Subcutaneous abdominal adipose tissue (tissue), 5 donors: ENCODE results near the gene TPST1.
"Not testable (repeated sequence)": the region's sequence is repeated elsewhere in the genome, so short reads cannot be mapped to it uniquely, and the experiment has no call there.

Experiments
- H3K27ac ChIP-seq: one replicate; pipeline ENCODE4 v1.7.0; 2013; ENCODE audit warnings: low read depth, mild to moderate bottlenecking, inconsistent platforms, low read length, moderate library complexity
- H3K27me3 ChIP-seq, 5 donors: one replicate each; pipeline ENCODE4 v1.7.0; 2013; ENCODE audit warnings: low read length in 5 of 5, inconsistent platforms in 1 of 5; ENCODE audit not compliant: control insufficient read depth in 5 of 5, insufficient read depth in 4 of 5
- H3K36me3 ChIP-seq, 5 donors: one replicate each; pipeline ENCODE4 v1.7.0; 2013; ENCODE audit warnings: low read length in 5 of 5; ENCODE audit not compliant: control insufficient read depth in 5 of 5, insufficient read depth in 5 of 5
- H3K4me1 ChIP-seq, 5 donors: one replicate each; pipeline ENCODE4 v1.7.0; 2013; ENCODE audit warnings: low read length in 5 of 5, mild to moderate bottlenecking in 3 of 5, moderate library complexity in 1 of 5; ENCODE audit not compliant: control insufficient read depth in 5 of 5, insufficient read depth in 5 of 5
- H3K4me3 ChIP-seq, 5 donors: one replicate each; pipeline ENCODE4 v1.7.0; 2013; ENCODE audit warnings: low read length in 5 of 5, low read depth in 1 of 5
- H3K9ac ChIP-seq, 5 donors: one replicate each; pipeline ENCODE4 v1.7.0; 2013; ENCODE audit warnings: low read length in 5 of 5, mild to moderate bottlenecking in 4 of 5, moderate library complexity in 3 of 5
- H3K9me3 ChIP-seq, 5 donors: one replicate each; pipeline ENCODE4 v1.7.0; 2013; ENCODE audit warnings: low read length in 5 of 5; ENCODE audit not compliant: control insufficient read depth in 5 of 5
- donor health status: healthy.
- donor health status: healthy.
- donor health status: healthy.
- donor health status: healthy.
- donor health status: healthy.

TPST1 gene

GRCh38 chr7:66319407-66319979 is 114.4 kb downstream of the TPST1 start:
- Histone ChIP-seq H3K27ac (no peak overlapping the region), H3K4me1 (no peaks in the 10 kb centered on the region), H3K4me3 (no peak overlapping the region)

GRCh38 chr7:66321283-66321682 is 116.1 kb downstream of the TPST1 start:
- H3K27me3 ChIP-seq = no peaks in the 10 kb centered on the region
- peaks cover 0 to 3% (median 0%) of the 10 kb centered on the region in 5 donors for H3K9me3 ChIP-seq
- H3K27ac ChIP-seq = no peak overlapping the region
- H3K4me1 ChIP-seq = no peaks in the 10 kb centered on the region
- H3K9ac ChIP-seq = no peak overlapping the region
- no peaks in the 10 kb centered on the region for H3K36me3 ChIP-seq
- no peak overlapping the region for H3K4me3 ChIP-seq

More at GRCh38 chr7:66319407-66319979, 114.4 kb downstream of the TPST1 start:
- Histone ChIP-seq H3K36me3 (no peaks in the 10 kb centered on the region), H3K9ac (no peak overlapping the region), H3K9me3 (peaks cover 0 to 3% (median 0%) of the 10 kb centered on the region in 5 donors), H3K27me3 (no peaks in the 10 kb centered on the region)

GRCh38 chr7:66323114-66323796 is 118.1 kb downstream of the TPST1 start:
- no peak overlapping the region for H3K9ac ChIP-seq
- H3K4me1 ChIP-seq = peaks cover 0 to 3% (median 0%) of the 10 kb centered on the region in 5 donors
- no peak overlapping the region for H3K27ac ChIP-seq
- H3K4me3 ChIP-seq = no peak overlapping the region
- no peaks in the 10 kb centered on the region for H3K36me3 ChIP-seq
- H3K27me3 ChIP-seq = no peaks in the 10 kb centered on the region
- peaks cover 0 to 3% (median 0%) of the 10 kb centered on the region in 5 donors for H3K9me3 ChIP-seq

GRCh38 chr7:66324985-66325384 is 119.9 kb downstream of the TPST1 start:
- not testable (repeated sequence) for H3K36me3 ChIP-seq, H3K4me1 ChIP-seq, H3K27ac ChIP-seq, H3K4me3 ChIP-seq, H3K9me3 ChIP-seq, H3K9ac ChIP-seq, H3K27me3 ChIP-seq

- Histone ChIP-seq H3K9me3 (no peaks in the 10 kb centered on the region), H3K36me3 (no peaks in the 10 kb centered on the region), H3K4me3 (no peak overlapping the region), H3K27me3 (no peaks in the 10 kb centered on the region), H3K9ac (no peak overlapping the region), H3K4me1 (peaks cover 0 to 5% (median 2%) of the 10 kb centered on the region in 5 donors), H3K27ac (no peak overlapping the region)
Measured at GRCh38 chr7:66326501-66327215, 121.5 kb downstream of the TPST1 start.

GRCh38 chr7:66330961-66331360 is 125.8 kb downstream of the TPST1 start:
- no peaks in the 10 kb centered on the region for H3K27me3 ChIP-seq
- H3K27ac ChIP-seq = no peak overlapping the region
- peaks cover 0 to 5% (median 2%) of the 10 kb centered on the region in 5 donors for H3K4me1 ChIP-seq
- H3K9me3 ChIP-seq = no peaks in the 10 kb centered on the region
- H3K9ac ChIP-seq = no peak overlapping the region
- H3K4me3 ChIP-seq = no peak overlapping the region
- H3K36me3 ChIP-seq = no peaks in the 10 kb centered on the region

- H3K36me3 ChIP-seq = no peaks in the 10 kb centered on the region
- no peak overlapping the region for H3K4me3 ChIP-seq
- H3K9me3 ChIP-seq = peaks cover 0 to 7% (median 4%) of the 10 kb centered on the region in 5 donors
- no peaks in the 10 kb centered on the region for H3K27me3 ChIP-seq
- H3K4me1 ChIP-seq = peaks cover 0 to 5% (median 0%) of the 10 kb centered on the region in 5 donors
- H3K9ac ChIP-seq = no peak overlapping the region
- H3K27ac ChIP-seq = no peak overlapping the region
Measured at GRCh38 chr7:66331883-66332282, 126.7 kb downstream of the TPST1 start.

GRCh38 chr7:66333443-66333842 is 128.3 kb downstream of the TPST1 start:
- Histone ChIP-seq H3K36me3 (no peaks in the 10 kb centered on the region), H3K4me1 (peaks cover 0 to 5% (median 0%) of the 10 kb centered on the region in 5 donors), H3K4me3 (no peak overlapping the region), H3K27me3 (no peaks in the 10 kb centered on the region), H3K27ac (no peak overlapping the region), H3K9ac (no peak overlapping the region), H3K9me3 (peaks cover 0 to 8% (median 4%) of the 10 kb centered on the region in 5 donors)

- Histone ChIP-seq H3K36me3 (no peaks in the 10 kb centered on the region), H3K9me3 (peaks cover 0 to 12% (median 8%) of the 10 kb centered on the region in 5 donors), H3K9ac (no peak overlapping the region), H3K4me3 (no peak overlapping the region), H3K4me1 (peaks cover 0 to 5% (median 0%) of the 10 kb centered on the region in 5 donors), H3K27ac (no peak overlapping the region), H3K27me3 (no peaks in the 10 kb centered on the region)
Measured at GRCh38 chr7:66335318-66335717, 130.2 kb downstream of the TPST1 start.

- no peak overlapping the region for H3K4me3 ChIP-seq
- H3K27ac ChIP-seq = no peak overlapping the region
- no peak overlapping the region for H3K9ac ChIP-seq
- no peaks in the 10 kb centered on the region for H3K36me3 ChIP-seq
- no peaks in the 10 kb centered on the region for H3K4me1 ChIP-seq
- H3K27me3 ChIP-seq = no peaks in the 10 kb centered on the region
- H3K9me3 ChIP-seq = peaks cover 0 to 14% (median 8%) of the 10 kb centered on the region in 5 donors
Measured at GRCh38 chr7:66336760-66337159, 131.6 kb downstream of the TPST1 start.
